Skeletal muscle satellite cell (primary cell): ENCODE results near the gene STON2.

ENCODE experiments used
- H3K27me3 ChIP-seq: 2 replicates; pipeline ENCODE4 v1.7.0; 2013; ENCODE audit warnings: low read length; ENCODE audit not compliant: control insufficient read depth, insufficient read depth
- H3K36me3 ChIP-seq: 2 replicates; pipeline ENCODE4 v1.7.0; 2013; ENCODE audit warnings: mild to moderate bottlenecking, control low read depth, low read length; ENCODE audit not compliant: insufficient read depth
- H3K4me1 ChIP-seq: 2 replicates; pipeline ENCODE4 v1.7.0; 2013; ENCODE audit warnings: low read length; ENCODE audit not compliant: control insufficient read depth, insufficient read depth
- H3K4me2 ChIP-seq: 2 replicates; pipeline ENCODE4 v1.7.0; 2013; ENCODE audit warnings: mild to moderate bottlenecking, low read length
- H3K4me3 ChIP-seq: 2 replicates; pipeline ENCODE4 v1.7.0; 2013; ENCODE audit warnings: low read length
- H3K9ac ChIP-seq: 2 replicates; pipeline ENCODE4 v1.7.0; 2013; ENCODE audit warnings: mild to moderate bottlenecking, low read depth, low read length, moderate library complexity
- H3K9me3 ChIP-seq: replicated peaks from 2 replicates; pipeline ENCODE4 v1.7.0; 2013; ENCODE audit warnings: mild to moderate bottlenecking, control low read depth, low read length

Gene STON2

DNA sequence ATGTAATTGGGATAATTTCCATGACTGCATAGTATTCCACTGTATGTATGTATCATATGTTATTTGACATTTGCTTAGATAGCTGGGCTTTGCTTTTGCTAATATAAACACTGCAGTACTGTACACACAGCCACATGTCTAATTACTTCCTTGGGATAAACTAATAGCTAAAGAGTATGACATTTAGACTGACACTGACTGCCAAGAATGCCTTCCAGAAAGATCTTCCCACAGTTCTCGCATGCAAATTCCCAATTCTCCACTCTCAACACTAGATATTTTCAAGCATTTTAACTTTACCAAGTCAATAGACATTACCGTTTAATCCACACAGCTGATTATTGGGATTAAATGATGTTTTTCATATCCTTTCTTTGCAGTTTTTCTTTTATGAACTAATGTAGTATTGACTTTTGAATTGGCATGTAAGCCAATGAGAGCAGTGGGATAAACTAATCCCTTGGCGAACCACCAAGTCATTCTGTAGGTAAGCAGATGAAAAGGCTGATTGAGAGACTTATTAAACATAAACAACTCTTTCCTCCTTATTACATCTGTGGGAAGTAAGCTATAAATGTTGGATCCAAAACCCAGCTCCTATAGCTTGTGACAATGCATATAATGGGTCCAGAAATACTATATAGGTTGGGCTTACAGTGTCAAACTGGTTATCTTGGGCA lies 55.5 kb downstream of the STON2 start:
- Histone ChIP-seq H3K9me3 (no peaks in the 10 kb centered on the region), H3K4me2 (no peak overlapping the region), H3K36me3 (no peaks in the 10 kb centered on the region), H3K27me3 (peaks cover 3% of the 10 kb centered on the region), H3K4me3 (no peak overlapping the region), H3K9ac (no peak overlapping the region), H3K4me1 (no peaks in the 10 kb centered on the region)

DNA sequence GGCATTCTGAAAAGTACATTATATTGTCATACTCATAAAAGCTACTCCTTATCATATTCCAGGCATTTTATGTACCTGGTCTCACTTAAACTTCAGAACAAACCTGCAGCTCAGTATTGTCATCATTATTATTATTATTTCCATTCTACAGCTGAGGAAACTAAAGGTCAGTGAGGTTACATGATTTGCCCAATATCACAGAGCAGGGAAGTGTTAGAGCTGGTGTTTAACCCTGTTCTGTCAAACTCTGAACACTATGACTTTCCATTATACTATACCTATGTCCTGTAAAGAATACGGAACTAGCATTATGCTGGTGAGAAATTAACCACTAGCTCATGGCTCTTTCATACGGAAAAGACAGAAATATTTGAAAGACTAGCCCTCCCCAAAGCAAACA lies 56.4 kb downstream of the STON2 start:
- peaks cover 3% of the 10 kb centered on the region for H3K27me3 ChIP-seq
- no peak overlapping the region for H3K4me2 ChIP-seq
- no peaks in the 10 kb centered on the region for H3K9me3 ChIP-seq
- no peaks in the 10 kb centered on the region for H3K36me3 ChIP-seq
- no peak overlapping the region for H3K4me3 ChIP-seq
- no peak overlapping the region for H3K9ac ChIP-seq
- no peaks in the 10 kb centered on the region for H3K4me1 ChIP-seq

DNA sequence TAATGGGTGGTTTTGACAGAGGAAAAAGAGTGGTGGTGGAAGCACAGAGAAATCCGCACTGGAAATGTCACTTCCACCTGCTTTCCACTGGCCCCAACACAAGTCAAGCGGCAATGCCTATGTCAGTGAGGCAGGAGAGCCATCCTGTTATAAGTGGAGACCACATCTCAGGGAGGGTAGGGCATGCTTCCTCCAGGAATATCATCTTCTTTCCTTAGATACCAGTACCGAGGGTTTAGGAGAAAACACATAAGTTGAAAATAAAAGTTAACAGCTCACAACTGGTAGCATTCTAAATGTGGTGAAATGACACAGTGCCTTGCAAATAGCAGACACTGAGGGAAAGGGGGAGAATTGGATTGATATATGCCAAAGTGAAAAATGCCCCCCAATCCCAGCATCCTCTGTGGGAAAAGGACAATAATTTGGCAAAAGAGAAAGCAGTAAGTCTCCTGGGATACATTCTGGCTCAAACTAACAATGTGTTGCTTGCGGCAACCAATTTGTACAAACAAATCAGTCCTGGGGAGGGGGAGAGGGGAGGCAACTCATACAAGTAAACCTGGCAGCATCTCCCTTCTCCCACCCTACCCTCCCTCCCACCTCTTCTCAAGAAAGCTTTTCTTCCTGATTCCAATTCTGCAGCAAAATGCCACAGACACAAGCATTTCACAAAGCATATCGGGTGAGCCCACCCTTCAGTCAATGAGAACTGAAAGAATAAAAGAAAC lies 57.1 kb downstream of the STON2 start:
- Histone ChIP-seq H3K9me3 (no peaks in the 10 kb centered on the region), H3K9ac (no peak overlapping the region), H3K4me1 (no peaks in the 10 kb centered on the region), H3K4me3 (no peak overlapping the region), H3K4me2 (no peak overlapping the region), H3K36me3 (no peaks in the 10 kb centered on the region), H3K27me3 (peaks cover 3% of the 10 kb centered on the region)

DNA sequence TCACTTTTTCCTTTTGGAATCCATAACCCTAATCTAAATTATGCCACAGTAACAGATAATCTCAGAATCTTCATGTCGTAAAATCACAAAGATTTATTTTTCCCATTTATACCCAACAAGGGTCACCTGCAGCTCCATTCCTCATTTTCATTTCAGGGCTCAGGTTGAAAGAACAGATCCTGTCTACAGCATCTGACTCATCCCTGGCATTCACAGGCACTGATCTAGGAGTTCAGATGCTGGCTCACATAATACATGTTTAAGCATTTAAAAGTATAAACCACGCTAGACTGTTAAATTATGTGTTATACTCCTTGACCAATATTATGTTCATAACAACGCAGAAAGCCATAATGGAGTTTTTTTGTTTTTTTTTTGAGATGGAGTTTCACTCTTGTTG lies 58.3 kb downstream of the STON2 start:
- Histone ChIP-seq H3K4me3 (no peak overlapping the region), H3K9ac (no peak overlapping the region), H3K9me3 (no peaks in the 10 kb centered on the region), H3K27me3 (peaks cover 3% of the 10 kb centered on the region), H3K4me1 (no peaks in the 10 kb centered on the region), H3K4me2 (no peak overlapping the region), H3K36me3 (no peaks in the 10 kb centered on the region)

DNA sequence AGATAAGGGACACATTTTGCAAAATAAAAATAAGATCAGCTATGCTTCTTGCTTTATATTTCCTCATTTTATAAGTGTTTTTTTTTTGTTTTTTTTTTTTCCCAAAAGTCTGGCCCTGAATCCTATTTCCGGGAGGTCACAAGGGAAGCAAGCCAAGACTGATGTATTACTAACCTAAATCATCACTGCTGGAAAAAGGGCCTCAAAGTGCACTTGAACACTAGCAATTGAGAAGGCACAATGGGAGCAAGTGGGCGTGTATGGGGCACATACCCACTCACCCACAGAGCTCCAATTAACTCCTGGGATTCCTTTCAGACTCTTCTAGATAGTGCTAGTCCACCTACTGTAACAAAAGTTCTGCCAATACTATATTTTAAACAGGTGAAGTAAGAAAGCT lies 58.8 kb downstream of the STON2 start:
- H3K4me3 ChIP-seq: no peak overlapping the region

DNA sequence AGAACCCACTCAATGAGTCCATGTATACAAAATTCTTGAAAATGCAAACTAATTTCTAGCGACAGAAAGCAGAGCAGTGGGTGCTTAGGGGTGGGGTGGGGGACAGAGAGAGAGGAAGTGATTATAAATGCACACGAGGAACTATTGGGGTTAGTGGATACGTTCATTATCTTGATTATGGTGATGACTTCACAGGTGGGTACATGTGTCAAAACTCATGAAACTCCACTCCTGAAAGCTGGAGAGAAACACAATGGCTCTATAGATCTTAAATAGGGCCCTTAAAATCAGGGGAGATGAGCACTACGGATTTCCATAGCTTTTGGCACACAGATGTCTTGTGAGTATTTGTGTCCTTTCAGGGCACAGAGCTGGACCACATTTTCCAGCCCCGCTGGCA lies 59.9 kb downstream of the STON2 start:
- no peak overlapping the region for H3K9ac ChIP-seq
- no peak overlapping the region for H3K4me3 ChIP-seq
- H3K9me3 ChIP-seq: no peaks in the 10 kb centered on the region
- H3K36me3 ChIP-seq: no peaks in the 10 kb centered on the region
- H3K4me1 ChIP-seq: no peaks in the 10 kb centered on the region
- peaks cover 3% of the 10 kb centered on the region for H3K27me3 ChIP-seq
- H3K4me2 ChIP-seq: no peak overlapping the region

More for the DNA sequence above, 58.8 kb downstream of the STON2 start:
- Histone ChIP-seq H3K9me3 (no peaks in the 10 kb centered on the region), H3K4me2 (no peak overlapping the region), H3K4me1 (no peaks in the 10 kb centered on the region), H3K27me3 (peaks cover 3% of the 10 kb centered on the region), H3K9ac (no peak overlapping the region), H3K36me3 (no peaks in the 10 kb centered on the region)

DNA sequence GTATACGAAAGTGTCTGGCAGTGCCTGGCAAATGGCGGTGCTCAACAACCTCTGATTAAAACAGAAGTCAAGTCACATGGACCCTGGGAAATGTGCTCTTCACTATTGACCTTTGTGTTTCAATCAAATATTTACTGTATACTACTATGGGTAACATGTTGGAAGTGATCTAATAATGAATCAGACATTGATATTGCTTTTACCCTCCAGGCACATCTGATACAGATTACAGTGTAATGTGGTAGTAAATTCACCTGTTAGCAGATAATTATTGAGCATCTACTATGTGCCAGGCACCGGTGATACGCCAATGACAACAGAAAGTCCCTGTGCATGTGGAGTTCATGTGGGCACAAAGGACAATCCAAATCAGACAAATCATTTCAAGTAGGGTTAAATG lies 63.1 kb downstream of the STON2 start:
- H3K4me3 ChIP-seq: no peak overlapping the region
- no peaks in the 10 kb centered on the region for H3K9me3 ChIP-seq
- no peaks in the 10 kb centered on the region for H3K4me1 ChIP-seq
- H3K36me3 ChIP-seq: no peaks in the 10 kb centered on the region
- no peaks in the 10 kb centered on the region for H3K27me3 ChIP-seq
- H3K4me2 ChIP-seq: no peak overlapping the region
- H3K9ac ChIP-seq: no peak overlapping the region

DNA sequence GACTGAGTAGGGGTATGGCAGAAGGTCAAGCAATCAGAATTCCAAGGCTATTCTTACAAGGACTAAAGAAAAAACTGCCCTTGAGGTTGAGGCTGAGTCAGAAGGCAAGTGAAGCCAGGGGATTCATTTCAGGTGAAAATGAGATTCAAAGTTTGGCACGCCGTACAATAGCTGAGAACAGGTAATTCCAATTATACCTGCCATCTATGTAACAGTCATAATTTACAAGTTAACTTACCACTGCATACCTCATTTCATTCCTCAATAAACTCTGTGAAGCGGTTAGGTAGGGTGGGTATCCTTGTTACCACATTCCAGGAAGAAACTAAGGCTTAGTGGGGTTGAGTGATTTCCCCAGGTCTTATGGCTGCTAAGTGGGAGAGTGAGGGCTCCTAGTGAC lies 64.1 kb downstream of the STON2 start:
- no peaks in the 10 kb centered on the region for H3K9me3 ChIP-seq
- H3K4me3 ChIP-seq: no peak overlapping the region
- H3K4me1 ChIP-seq: no peaks in the 10 kb centered on the region
- H3K27me3 ChIP-seq: peaks cover 5% of the 10 kb centered on the region
- no peak overlapping the region for H3K9ac ChIP-seq
- H3K36me3 ChIP-seq: no peaks in the 10 kb centered on the region
- H3K4me2 ChIP-seq: no peak overlapping the region

DNA sequence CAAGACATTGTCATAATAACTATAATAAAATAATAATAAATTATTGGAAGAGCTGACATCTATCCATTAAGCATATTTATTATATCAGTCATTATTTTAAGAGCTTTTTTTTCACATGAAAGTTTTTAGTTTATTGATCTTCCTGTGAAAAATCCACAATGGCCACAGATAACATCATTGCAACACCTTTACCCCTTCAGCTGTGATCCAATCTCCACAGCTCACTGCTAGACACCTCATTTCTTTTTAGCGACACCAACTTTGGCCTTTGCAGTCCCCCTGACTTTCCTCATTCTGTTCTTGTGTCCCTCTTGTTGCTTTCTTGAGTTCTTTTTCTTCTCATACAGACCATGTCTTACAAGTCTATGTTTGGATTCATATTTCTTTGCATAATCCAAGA lies 67.4 kb downstream of the STON2 start:
- Histone ChIP-seq H3K27me3 (peaks cover 5% of the 10 kb centered on the region), H3K4me2 (no peak overlapping the region), H3K9me3 (no peaks in the 10 kb centered on the region), H3K4me3 (no peak overlapping the region), H3K4me1 (no peaks in the 10 kb centered on the region), H3K36me3 (no peaks in the 10 kb centered on the region), H3K9ac (no peak overlapping the region)

DNA sequence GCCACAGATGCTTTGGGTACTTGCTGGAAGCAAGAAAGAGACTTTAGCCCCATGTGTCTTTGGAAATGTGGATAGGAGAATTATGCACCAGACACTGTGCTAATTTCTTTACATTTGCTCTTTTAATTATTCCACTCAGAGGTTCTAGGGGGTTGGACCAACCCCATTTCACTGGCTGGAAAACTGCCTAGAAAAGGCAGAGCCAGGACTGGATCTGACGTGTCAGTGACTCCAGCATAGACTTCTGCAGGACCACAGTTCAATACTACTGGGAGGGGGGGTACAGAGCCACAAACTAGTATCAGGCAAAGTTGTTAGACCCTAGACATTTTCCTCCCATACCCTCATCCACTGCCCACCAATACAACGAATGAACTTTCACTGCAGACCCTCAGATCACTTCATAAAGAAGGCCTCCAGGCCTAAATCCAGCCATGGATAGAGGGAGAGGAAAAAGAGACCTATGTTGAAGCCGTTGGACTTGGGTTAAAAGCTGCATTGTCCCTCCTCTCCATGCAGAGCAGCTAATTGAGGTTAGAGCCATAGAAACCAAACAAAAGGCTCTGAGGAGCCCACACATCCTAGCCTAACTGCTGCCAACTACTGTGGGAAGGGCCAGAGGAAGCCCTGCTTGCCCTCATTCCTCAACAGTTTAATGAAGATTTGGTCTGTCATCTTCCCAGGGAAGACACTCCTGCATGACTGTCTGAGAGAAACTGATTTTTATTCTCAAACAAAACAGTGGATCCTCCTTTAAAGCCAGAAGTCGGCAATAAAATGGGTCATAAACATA lies 68.7 kb downstream of the STON2 start:
- no peak overlapping the region for H3K4me2 ChIP-seq
- no peaks in the 10 kb centered on the region for H3K9me3 ChIP-seq
- H3K4me3 ChIP-seq: no peak overlapping the region
- peaks cover 5% of the 10 kb centered on the region for H3K27me3 ChIP-seq
- no peaks in the 10 kb centered on the region for H3K4me1 ChIP-seq
- no peak overlapping the region for H3K9ac ChIP-seq
- H3K36me3 ChIP-seq: no peaks in the 10 kb centered on the region

DNA sequence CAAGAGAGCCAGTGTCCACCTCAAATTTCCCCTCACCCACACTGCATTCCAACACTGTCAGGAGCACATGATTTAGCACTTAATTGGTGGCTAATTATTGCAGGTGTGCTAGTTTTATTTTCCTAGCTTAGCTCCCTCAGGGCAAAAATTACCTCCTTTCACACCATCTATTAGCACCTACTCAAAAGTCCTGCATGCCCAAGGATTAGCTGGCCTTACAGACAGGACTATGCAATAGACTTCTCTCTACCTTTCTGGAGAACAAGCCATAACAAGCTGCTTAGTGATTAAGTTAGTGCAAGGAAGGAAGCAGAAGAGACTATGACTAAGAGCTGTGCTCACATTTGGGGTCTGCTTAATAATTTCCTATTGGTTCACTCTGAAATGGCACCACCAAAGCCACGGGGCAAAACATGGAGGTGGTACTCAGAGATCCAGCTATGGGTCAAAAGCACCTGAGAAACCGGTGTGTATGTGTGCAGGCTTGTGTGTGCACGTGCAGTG lies 69.5 kb downstream of the STON2 start:
- H3K27me3 ChIP-seq: peaks cover 5% of the 10 kb centered on the region
- H3K9ac ChIP-seq: no peak overlapping the region
- no peaks in the 10 kb centered on the region for H3K4me1 ChIP-seq

More for the DNA sequence above, 69.5 kb downstream of the STON2 start:
- Histone ChIP-seq H3K4me2 (no peak overlapping the region), H3K9me3 (no peaks in the 10 kb centered on the region), H3K36me3 (no peaks in the 10 kb centered on the region), H3K4me3 (no peak overlapping the region)
